Tibial nerve (tissue), 3 donors: ENCODE data around the gene NREP.

Source experiments
- CTCF ChIP-seq, 5 experiments: fragments of 200-600 bp in 3 of 5; fragments of 450-650 bp in 2 of 5; sonication (generic) in 3 of 5; IDR thresholded peaks; one replicate each; pipeline ENCODE4 v1.5.1; 2016 to 2019; ENCODE audit warnings: antibody characterized with exemption in 5 of 5, mild to moderate bottlenecking in 3 of 5, moderate library complexity in 2 of 5
- POLR2A ChIP-seq, 2 donors: fragments of 450-650 bp; IDR thresholded peaks; one replicate each; pipeline ENCODE4 v1.6.1; 2017; ENCODE audit warnings: antibody characterized with exemption in 2 of 2, mild to moderate bottlenecking in 2 of 2, moderate library complexity in 2 of 2

- TF ChIP-seq CTCF (IDR thresholded peaks at IDR 0.05) (no peak), POLR2A (IDR thresholded peaks at IDR 0.05) (no peak)
Observed at GRCh38 chr5:111685969-111686368, 71.0 kb downstream of the NREP start.
